ENCODE measurements around the gene TNFRSF4.

DNA sequence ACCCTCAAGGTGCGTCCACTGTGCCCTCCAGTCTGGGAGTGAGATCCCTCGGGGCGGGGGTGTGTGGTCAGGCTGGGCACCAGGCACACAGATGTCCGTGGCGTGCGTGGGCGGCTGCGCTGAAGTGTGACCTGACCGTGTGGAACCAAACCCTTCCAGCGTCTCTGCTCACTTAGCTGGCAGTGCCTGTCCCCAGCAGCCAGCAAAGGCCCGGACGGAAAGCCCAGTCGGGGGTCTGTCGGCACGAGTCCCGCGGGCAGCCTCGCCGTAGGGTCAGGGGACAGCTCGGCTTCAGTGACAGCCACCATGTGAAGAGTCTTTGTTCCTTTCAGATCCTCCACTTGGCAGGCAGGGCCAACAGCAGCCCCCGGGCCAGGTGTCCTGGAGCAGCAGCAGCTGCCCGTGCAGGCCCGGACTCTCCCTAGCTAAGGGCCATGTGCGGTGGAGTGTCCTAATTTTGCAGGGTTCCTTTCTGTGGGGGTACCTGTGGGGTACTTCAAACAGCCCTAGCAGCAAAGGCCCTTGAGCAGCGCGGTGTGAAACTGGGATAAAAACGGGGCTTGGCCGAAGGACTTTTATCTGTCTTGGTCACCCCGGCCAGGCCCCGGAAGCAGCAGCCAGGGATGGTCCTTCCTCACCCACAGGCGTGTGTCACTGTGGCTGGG is 28.7 kb downstream of the TNFRSF4 start:
- TF ChIP-seq POLR2A (IDR thresholded peaks at IDR 0.05) (no peak), POLR2AphosphoS5 (IDR thresholded peaks at IDR 0.05) (no peak)
- TF ChIP-seq, protein P1, sequence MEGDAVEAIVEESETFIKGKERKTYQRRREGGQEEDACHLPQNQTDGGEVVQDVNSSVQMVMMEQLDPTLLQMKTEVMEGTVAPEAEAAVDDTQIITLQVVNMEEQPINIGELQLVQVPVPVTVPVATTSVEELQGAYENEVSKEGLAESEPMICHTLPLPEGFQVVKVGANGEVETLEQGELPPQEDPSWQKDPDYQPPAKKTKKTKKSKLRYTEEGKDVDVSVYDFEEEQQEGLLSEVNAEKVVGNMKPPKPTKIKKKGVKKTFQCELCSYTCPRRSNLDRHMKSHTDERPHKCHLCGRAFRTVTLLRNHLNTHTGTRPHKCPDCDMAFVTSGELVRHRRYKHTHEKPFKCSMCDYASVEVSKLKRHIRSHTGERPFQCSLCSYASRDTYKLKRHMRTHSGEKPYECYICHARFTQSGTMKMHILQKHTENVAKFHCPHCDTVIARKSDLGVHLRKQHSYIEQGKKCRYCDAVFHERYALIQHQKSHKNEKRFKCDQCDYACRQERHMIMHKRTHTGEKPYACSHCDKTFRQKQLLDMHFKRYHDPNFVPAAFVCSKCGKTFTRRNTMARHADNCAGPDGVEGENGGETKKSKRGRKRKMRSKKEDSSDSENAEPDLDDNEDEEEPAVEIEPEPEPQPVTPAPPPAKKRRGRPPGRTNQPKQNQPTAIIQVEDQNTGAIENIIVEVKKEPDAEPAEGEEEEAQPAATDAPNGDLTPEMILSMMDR (IDR thresholded peaks at IDR 0.05) = no peak

Data from upper lobe of left lung (tissue), 4 donors.